Activated CD4-positive, alpha-beta memory T cell treated with anti-CD3 and anti-CD28 coated beads, Interleukin-2, amount 10 ng/mL, durations not matched to agents 7 days and 5 days (primary cell): Measurements from ENCODE around the gene GRM1. TPM values are rescaled to one million over a fixed set of nuclear protein-coding genes. Genes with fewer than 3 reads are reported as not detected.

ENCODE experiments used
- CTCF ChIA-PET: fragments of 350-600 bp; sonication (Branson Sonifier 250); formaldehyde crosslinking; loops from one replicate; lab custom pipeline; 2021; ENCODE audit warnings: antibody characterized with exemption, inconsistent platforms; lab: Charles Lee
- POLR2A ChIA-PET: fragments of 350-600 bp; sonication (Branson Sonifier 250); formaldehyde crosslinking; loops from one replicate; lab custom pipeline; 2021; ENCODE audit warnings: antibody characterized with exemption; lab: Charles Lee
- DNase-seq: peaks from one replicate; pipeline ENCODE4 v3.0.0-alpha.2; 2020
- H3K27ac Mint-ChIP-seq: one replicate; pipeline ENCODE4 v1.8.0; 2021; ENCODE audit warnings: mild to moderate bottlenecking, mixed read lengths
- H3K27me3 Mint-ChIP-seq: one replicate; pipeline ENCODE4 v1.8.0; 2021; ENCODE audit warnings: mixed read lengths
- H3K36me3 Mint-ChIP-seq: one replicate; pipeline ENCODE4 v1.8.0; 2021; ENCODE audit warnings: low read depth, mixed read lengths
- H3K4me1 Mint-ChIP-seq: one replicate; pipeline ENCODE4 v1.8.0; 2021; ENCODE audit warnings: mixed read lengths
- H3K4me3 Mint-ChIP-seq: one replicate; pipeline ENCODE4 v1.8.0; 2021; ENCODE audit warnings: mild to moderate bottlenecking, mixed read lengths
- H3K9me3 Mint-ChIP-seq: one replicate; pipeline ENCODE4 v1.8.0; 2021; ENCODE audit warnings: mixed read lengths
- total RNA-seq, 2 experiments: library from RNA; stranded (reverse); gene quantifications; one replicate each; pipeline ENCODE4 v1.2.3, GENCODE V29; 2021

The GRM1 gene
- total RNA-seq, 2 experiments from 2014 or later, result not detected

GRCh38 chr6:146470091-146470770, 441.4 kb downstream of the GRM1 start:
- H3K27me3 Mint-ChIP-seq, result no peaks in the 10 kb centered on the region
- ChIA-PET POLR2A (no interaction called here), CTCF (no interaction called here)
- no peaks in the 10 kb centered on the region for H3K36me3 Mint-ChIP-seq
- no peaks in the 10 kb centered on the region for H3K4me1 Mint-ChIP-seq
- no peak for DNase-seq
- H3K4me3 Mint-ChIP-seq, result no peak overlapping the region
- H3K27ac Mint-ChIP-seq, result no peak overlapping the region
- no peaks in the 10 kb centered on the region for H3K9me3 Mint-ChIP-seq

GRCh38 chr6:146472918-146473317, 444.1 kb downstream of the GRM1 start:
- Mint-ChIP-seq H3K9me3 (no peaks in the 10 kb centered on the region), H3K4me3 (no peak overlapping the region), H3K4me1 (no peaks in the 10 kb centered on the region), H3K27me3 (no peaks in the 10 kb centered on the region), H3K27ac (no peak overlapping the region), H3K36me3 (no peaks in the 10 kb centered on the region)
- CTCF ChIA-PET, result no interaction called here
- no peak for DNase-seq
- POLR2A ChIA-PET, result no interaction called here

DNA sequence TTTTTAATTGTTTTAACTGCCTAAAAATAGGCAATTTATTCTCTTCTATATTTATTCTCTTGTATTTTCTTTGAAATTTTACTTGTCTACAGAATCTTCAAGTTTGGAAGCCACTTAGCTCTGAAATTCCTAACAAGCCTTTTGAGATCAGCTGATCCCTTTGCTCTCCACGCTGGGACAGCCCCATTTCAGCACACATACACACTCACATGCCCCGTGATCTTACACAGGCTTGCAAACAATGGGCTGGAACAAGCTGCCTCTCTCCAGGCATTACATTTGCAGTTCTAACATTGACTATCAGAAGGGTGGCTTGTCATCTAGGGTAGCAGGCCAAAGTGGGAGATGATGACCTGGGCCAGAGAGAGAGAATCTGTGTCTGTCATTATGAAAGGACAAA, 452.7 kb downstream of the GRM1 start:
- ChIA-PET CTCF (no interaction called here), POLR2A (no interaction called here)
- Mint-ChIP-seq H3K27me3 (no peaks in the 10 kb centered on the region), H3K4me1 (no peaks in the 10 kb centered on the region), H3K9me3 (peaks cover 2% of the 10 kb centered on the region), H3K36me3 (no peaks in the 10 kb centered on the region), H3K27ac (no peak overlapping the region), H3K4me3 (no peak overlapping the region)
- DNase-seq, result no peak

DNA sequence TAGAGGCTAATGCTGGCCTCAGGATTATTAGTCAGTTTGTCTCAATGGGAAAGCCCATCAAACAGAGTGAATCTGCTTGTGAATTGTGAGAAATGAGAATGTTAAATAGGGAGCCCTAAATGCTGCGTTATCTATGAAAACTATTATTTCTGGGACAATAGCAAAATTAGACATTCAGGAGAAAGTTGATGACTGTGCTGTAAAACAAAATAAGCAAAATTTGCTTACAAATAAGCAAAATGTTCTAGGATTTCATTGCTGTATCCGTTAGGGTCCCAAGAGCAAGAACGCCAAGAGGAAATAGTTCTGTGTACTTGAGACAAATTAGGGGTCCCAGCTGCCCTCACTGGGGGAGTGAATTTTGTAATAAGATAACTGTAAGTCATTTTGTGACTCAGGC, 455.5 kb downstream of the GRM1 start:
- CTCF ChIA-PET, result no interaction called here
- no peaks in the 10 kb centered on the region for H3K27me3 Mint-ChIP-seq

More for the DNA sequence above, 455.5 kb downstream of the GRM1 start:
- Mint-ChIP-seq H3K9me3 (peaks cover 4% of the 10 kb centered on the region), H3K4me3 (no peak overlapping the region), H3K27ac (no peak overlapping the region), H3K4me1 (no peaks in the 10 kb centered on the region), H3K36me3 (no peaks in the 10 kb centered on the region)
- POLR2A ChIA-PET, result no interaction called here
- DNase-seq, result no peak

Other genes with a start within 250 kb of the GRM1 start
- gene FBXO30, start 214.3 kb upstream of the GRM1 start, total RNA-seq, result 1 to 10 TPM; 5.0 to 5.5 TPM
- gene SHPRH, start 64.7 kb upstream of the GRM1 start, total RNA-seq, result 10 to 100 TPM; 14.5 to 15.8 TPM